GM12875 (cell line): Measurements from ENCODE around the gene NDUFS2.

Experiments
- H3K4me3 ChIP-seq: one replicate; pipeline ENCODE4 v1.5.1; 2011; ENCODE audit warnings: low read depth, low read length, control low read depth
- CTCF ChIP-seq: IDR thresholded peaks from 2 replicates; pipeline ENCODE4 v1.5.1; 2011; ENCODE audit warnings: low read depth, mild to moderate bottlenecking, control low read depth, inconsistent platforms, low read length, moderate library complexity, borderline replicate concordance; ENCODE audit not compliant: insufficient read depth

The NDUFS2 gene

GRCh38 chr1:161188381-161188780 lies 13.8 kb upstream of the NDUFS2 start:
- H3K4me3 ChIP-seq, result no peak overlapping the region
- no peak for TF ChIP-seq CTCF

GRCh38 chr1:161189036-161189435 lies 13.1 kb upstream of the NDUFS2 start:
- no peak overlapping the region for H3K4me3 ChIP-seq
- TF ChIP-seq CTCF, result no peak

- TF ChIP-seq CTCF, result no peak
- no peak overlapping the region for H3K4me3 ChIP-seq
Measured at GRCh38 chr1:161190962-161191521, 11.1 kb upstream of the NDUFS2 start.

GRCh38 chr1:161191971-161192370 lies 10.2 kb upstream of the NDUFS2 start:
- TF ChIP-seq CTCF, result no peak
- no peak overlapping the region for H3K4me3 ChIP-seq

- peak; percentile 88 for TF ChIP-seq CTCF
- no peak overlapping the region for H3K4me3 ChIP-seq
Measured at GRCh38 chr1:161192476-161193465, 9.4 kb upstream of the NDUFS2 start.

GRCh38 chr1:161193561-161194235 lies 8.5 kb upstream of the NDUFS2 start:
- TF ChIP-seq CTCF, result no peak
- H3K4me3 ChIP-seq, result no peak overlapping the region
